ENCODE results near the gene DNMT3L. TPM values are rescaled to one million over a fixed set of nuclear protein-coding genes. Genes with fewer than 3 reads are reported as not detected.
"Not testable (repeated sequence)": the region's sequence is repeated elsewhere in the genome, so short reads cannot be mapped to it uniquely, and the experiment has no call there.

DNMT3L gene
- total and polyA plus RNA-seq, 2 experiments from 2014 or later, result 0.27 TPM; not detected in 1

DNA sequence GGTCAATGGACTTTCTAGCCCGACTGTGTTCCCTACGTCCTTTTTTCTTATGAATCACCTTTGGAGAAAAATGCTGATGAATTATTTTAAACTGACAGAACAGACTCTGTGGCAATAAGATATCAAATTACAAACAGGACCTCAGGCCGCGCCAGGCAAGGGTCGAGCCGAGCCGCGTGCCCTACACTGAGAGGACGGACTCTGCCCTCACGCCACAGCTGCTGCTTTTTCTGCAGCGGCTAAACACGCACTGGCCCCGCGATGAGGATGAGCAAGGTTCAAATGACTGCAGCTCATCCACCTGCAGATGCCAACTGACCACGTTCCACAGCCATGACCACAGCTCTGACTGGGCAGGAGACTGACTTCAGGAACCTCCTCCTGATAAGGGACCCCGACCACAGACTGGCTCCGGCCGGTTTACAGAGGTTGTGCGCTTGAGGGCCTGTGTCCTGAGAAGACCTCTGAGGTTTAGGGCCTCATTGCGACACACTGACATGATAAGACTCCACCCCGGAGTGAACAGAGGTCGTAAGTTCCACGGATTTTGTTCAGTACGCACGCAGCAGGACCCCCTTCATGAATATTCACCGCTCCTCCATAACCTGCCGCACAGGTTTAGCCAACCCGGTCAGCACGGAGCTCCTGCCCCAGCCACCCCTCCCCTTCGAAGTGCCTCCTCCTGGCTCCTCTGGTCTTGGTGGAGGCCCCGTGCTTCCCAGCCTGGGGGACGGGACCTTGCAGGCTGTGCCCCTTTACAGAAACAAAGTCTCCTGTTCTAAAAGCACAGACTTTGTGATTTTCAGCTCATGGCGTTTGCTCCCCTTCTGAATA lies 12.3 kb downstream of the DNMT3L start:
- not testable (repeated sequence) for H3K36me3 Mint-ChIP-seq (ENCODE audit: low read depth); H3K4me2 ChIP-seq; H3K27ac Mint-ChIP-seq; H3F3A ChIP-seq (replicated peaks; ENCODE audit: low read depth); H4K20me1 ChIP-seq (replicated peaks; ENCODE audit: insufficient read depth); H3K4me1 ChIP-seq (ENCODE audit: insufficient read depth); H2AFZ ChIP-seq; H3K9me2 ChIP-seq (ENCODE audit: insufficient read depth); H3K4me3 Mint-ChIP-seq; H3K9me3 Mint-ChIP-seq; DNase-seq (ENCODE audit: low spot score); H3K4me3 ChIP-seq; H3K4me1 Mint-ChIP-seq; H3K36me3 ChIP-seq (ENCODE audit: insufficient read depth); H3K27ac ChIP-seq (ENCODE audit: low read depth); H3K27me3 ChIP-seq (ENCODE audit: insufficient read depth); H3K27me3 Mint-ChIP-seq (ENCODE audit: insufficient read depth, low read depth, poor library complexity); H3K79me2 ChIP-seq (replicated peaks; ENCODE audit: insufficient read depth)
- ATAC-seq, result peak; percentile 48

DNA sequence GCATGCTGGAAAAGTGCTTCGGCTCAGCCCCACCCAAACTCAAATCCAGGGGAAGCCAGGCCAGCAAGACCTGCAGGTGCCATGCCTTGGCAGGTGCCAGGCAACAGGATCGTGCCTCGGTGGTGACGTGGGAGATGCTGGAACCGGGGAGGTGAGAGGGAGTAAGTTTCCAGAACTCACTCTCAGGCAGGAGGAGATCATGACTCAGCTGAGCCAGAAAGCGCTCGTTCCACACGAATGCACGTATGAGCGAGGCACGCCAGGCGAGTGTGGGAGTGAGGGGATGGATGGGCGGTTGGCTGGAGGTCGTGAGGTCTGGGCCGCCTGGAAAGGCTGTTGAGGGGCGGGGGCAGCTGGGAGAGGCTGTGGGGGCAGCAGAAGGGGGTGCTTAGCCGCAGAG lies 13.8 kb downstream of the DNMT3L start:
- H3K4me1 ChIP-seq (ENCODE audit: insufficient read depth); H4K20me1 ChIP-seq (replicated peaks; ENCODE audit: insufficient read depth); H3K9me2 ChIP-seq (ENCODE audit: insufficient read depth); H3K27ac ChIP-seq (ENCODE audit: low read depth); H3K79me2 ChIP-seq (replicated peaks; ENCODE audit: insufficient read depth); H3K4me3 Mint-ChIP-seq; H3K36me3 ChIP-seq (ENCODE audit: insufficient read depth); ATAC-seq; H3K4me2 ChIP-seq; H3F3A ChIP-seq (replicated peaks; ENCODE audit: low read depth); DNase-seq (ENCODE audit: low spot score); H2AFZ ChIP-seq; H3K36me3 Mint-ChIP-seq (ENCODE audit: low read depth); H3K9me3 Mint-ChIP-seq; H3K4me3 ChIP-seq; H3K27ac Mint-ChIP-seq; H3K27me3 Mint-ChIP-seq (ENCODE audit: insufficient read depth, low read depth, poor library complexity); H3K4me1 Mint-ChIP-seq; H3K27me3 ChIP-seq (ENCODE audit: insufficient read depth): not testable (repeated sequence)

GRCh38 chr21:44243980-44244379 lies 17.7 kb downstream of the DNMT3L start:
- peak; percentile 6; the same call in 2 of the 3 replicates for ATAC-seq
- not testable (repeated sequence) for H3K27ac ChIP-seq (ENCODE audit: low read depth); H3K4me3 Mint-ChIP-seq; H3K27me3 ChIP-seq (ENCODE audit: insufficient read depth); H3K9me2 ChIP-seq (ENCODE audit: insufficient read depth); H3K4me2 ChIP-seq; H3K79me2 ChIP-seq (replicated peaks; ENCODE audit: insufficient read depth); H3F3A ChIP-seq (replicated peaks; ENCODE audit: low read depth); H3K4me3 ChIP-seq; H3K4me1 Mint-ChIP-seq; H3K36me3 Mint-ChIP-seq (ENCODE audit: low read depth); H3K27me3 Mint-ChIP-seq (ENCODE audit: insufficient read depth, low read depth, poor library complexity); H4K20me1 ChIP-seq (replicated peaks; ENCODE audit: insufficient read depth); H3K9me3 Mint-ChIP-seq; H3K4me1 ChIP-seq (ENCODE audit: insufficient read depth); DNase-seq (ENCODE audit: low spot score); H3K27ac Mint-ChIP-seq; H3K36me3 ChIP-seq (ENCODE audit: insufficient read depth); H2AFZ ChIP-seq

DNA sequence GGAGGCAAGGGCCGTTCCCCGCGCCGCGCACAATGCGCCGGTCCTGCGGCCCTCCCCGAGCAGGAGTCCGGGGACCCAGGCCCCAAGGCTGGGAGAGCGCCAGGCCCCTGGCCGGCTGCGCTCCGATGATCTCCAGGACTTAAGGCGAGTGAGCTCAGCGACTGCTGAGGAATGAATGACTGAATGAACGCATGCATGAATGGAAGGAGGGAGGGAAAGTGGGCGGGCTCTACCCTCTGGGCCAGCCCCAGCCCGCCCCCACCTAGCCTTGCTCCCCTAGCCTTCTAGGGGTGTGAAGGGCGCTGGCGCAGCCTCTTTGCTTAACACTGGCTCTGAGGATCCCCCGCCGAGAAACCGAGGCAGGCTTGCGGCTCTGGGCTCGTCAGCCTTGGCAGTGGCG lies 20.4 kb downstream of the DNMT3L start:
- H3K27ac Mint-ChIP-seq; H3K4me1 Mint-ChIP-seq; H3K27me3 ChIP-seq (ENCODE audit: insufficient read depth); H3K36me3 Mint-ChIP-seq (ENCODE audit: low read depth); H3K4me1 ChIP-seq (ENCODE audit: insufficient read depth); H4K20me1 ChIP-seq (replicated peaks; ENCODE audit: insufficient read depth); H3K27ac ChIP-seq (ENCODE audit: low read depth); H3F3A ChIP-seq (replicated peaks; ENCODE audit: low read depth); H3K36me3 ChIP-seq (ENCODE audit: insufficient read depth); H3K79me2 ChIP-seq (replicated peaks; ENCODE audit: insufficient read depth); H3K27me3 Mint-ChIP-seq (ENCODE audit: insufficient read depth, low read depth, poor library complexity); H2AFZ ChIP-seq; DNase-seq (ENCODE audit: low spot score); H3K9me3 Mint-ChIP-seq; H3K4me2 ChIP-seq; H3K4me3 ChIP-seq; H3K4me3 Mint-ChIP-seq; H3K9me2 ChIP-seq (ENCODE audit: insufficient read depth): not testable (repeated sequence)
- peak; percentile 70 for ATAC-seq

GRCh38 chr21:44240842-44241241 lies 20.9 kb downstream of the DNMT3L start, which contains the start of gene ICOSLG:
ICOSLG (minus strand) TSS chr21:44240943; CDS start chr21:44240817, 126 bp downstream.
- peak; percentile 59 for ATAC-seq
- H3K4me2 ChIP-seq; H3K27ac ChIP-seq (ENCODE audit: low read depth); H3K36me3 Mint-ChIP-seq (ENCODE audit: low read depth); H3K9me2 ChIP-seq (ENCODE audit: insufficient read depth); H3K27me3 Mint-ChIP-seq (ENCODE audit: insufficient read depth, low read depth, poor library complexity); H3K27ac Mint-ChIP-seq; H3K9me3 Mint-ChIP-seq; H4K20me1 ChIP-seq (replicated peaks; ENCODE audit: insufficient read depth); H3F3A ChIP-seq (replicated peaks; ENCODE audit: low read depth); H2AFZ ChIP-seq; H3K4me1 Mint-ChIP-seq; DNase-seq (ENCODE audit: low spot score); H3K36me3 ChIP-seq (ENCODE audit: insufficient read depth); H3K4me1 ChIP-seq (ENCODE audit: insufficient read depth); H3K4me3 Mint-ChIP-seq; H3K79me2 ChIP-seq (replicated peaks; ENCODE audit: insufficient read depth); H3K27me3 ChIP-seq (ENCODE audit: insufficient read depth); H3K4me3 ChIP-seq: not testable (repeated sequence)

DNA sequence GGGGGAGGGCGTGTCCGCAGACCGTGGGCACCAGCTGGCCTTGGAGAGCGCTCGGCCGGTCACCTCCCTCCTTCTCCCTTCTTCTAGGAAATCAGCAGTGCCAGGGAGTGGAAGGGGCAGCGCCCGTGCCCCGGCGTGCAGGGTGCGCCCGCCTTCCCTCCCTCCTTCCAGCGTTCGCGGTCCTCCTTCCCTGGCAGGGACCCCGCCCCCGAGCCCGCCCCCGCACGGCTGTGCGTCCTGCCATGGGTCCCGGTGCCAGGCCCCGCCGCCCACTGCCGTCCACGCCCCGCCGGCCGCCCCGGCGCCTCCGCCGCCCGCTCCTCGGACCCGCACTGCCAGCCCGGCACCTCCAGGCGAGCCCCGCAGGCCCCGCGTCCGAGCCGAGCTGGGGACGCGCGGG lies 21.3 kb downstream of the DNMT3L start:
- H3K4me1 Mint-ChIP-seq; H3F3A ChIP-seq (replicated peaks; ENCODE audit: low read depth); H3K79me2 ChIP-seq (replicated peaks; ENCODE audit: insufficient read depth); H3K4me1 ChIP-seq (ENCODE audit: insufficient read depth); H3K9me2 ChIP-seq (ENCODE audit: insufficient read depth); H3K4me3 Mint-ChIP-seq; H3K9me3 Mint-ChIP-seq; H2AFZ ChIP-seq; H3K27ac Mint-ChIP-seq; H3K4me3 ChIP-seq; H3K36me3 Mint-ChIP-seq (ENCODE audit: low read depth); H3K27ac ChIP-seq (ENCODE audit: low read depth); H4K20me1 ChIP-seq (replicated peaks; ENCODE audit: insufficient read depth); H3K36me3 ChIP-seq (ENCODE audit: insufficient read depth); DNase-seq (ENCODE audit: low spot score); H3K27me3 Mint-ChIP-seq (ENCODE audit: insufficient read depth, low read depth, poor library complexity); H3K4me2 ChIP-seq; H3K27me3 ChIP-seq (ENCODE audit: insufficient read depth): not testable (repeated sequence)
- peak; percentile 2 for ATAC-seq

GRCh38 chr21:44229561-44229960 lies 32.1 kb downstream of the DNMT3L start:
- not testable (repeated sequence) for H3K36me3 ChIP-seq (ENCODE audit: insufficient read depth); H3K9me2 ChIP-seq (ENCODE audit: insufficient read depth); ATAC-seq; H3K27ac ChIP-seq (ENCODE audit: low read depth); H3K4me2 ChIP-seq; H3K27ac Mint-ChIP-seq; H3F3A ChIP-seq (replicated peaks; ENCODE audit: low read depth); DNase-seq (ENCODE audit: low spot score); H2AFZ ChIP-seq; H3K4me3 Mint-ChIP-seq; H4K20me1 ChIP-seq (replicated peaks; ENCODE audit: insufficient read depth); H3K4me1 Mint-ChIP-seq; H3K27me3 Mint-ChIP-seq (ENCODE audit: insufficient read depth, low read depth, poor library complexity); H3K4me3 ChIP-seq; H3K9me3 Mint-ChIP-seq; H3K79me2 ChIP-seq (replicated peaks; ENCODE audit: insufficient read depth); H3K36me3 Mint-ChIP-seq (ENCODE audit: low read depth); H3K4me1 ChIP-seq (ENCODE audit: insufficient read depth); H3K27me3 ChIP-seq (ENCODE audit: insufficient read depth)

Measured in GM23338 (cell line).